ENCODE results near the gene UBE2H.
"Not testable (repeated sequence)": the region's sequence is repeated elsewhere in the genome, so short reads cannot be mapped to it uniquely, and the experiment has no call there.

The UBE2H gene

GRCh38 chr7:129980667-129981066 lies 27.9 kb upstream of the UBE2H start:
- TF ChIP-seq CTCF (IDR thresholded peaks at IDR 0.05; ENCODE audit: extremely low read depth, missing control alignments): no peak
- DNase-seq (ENCODE audit: low spot score): no peak

GRCh38 chr7:129975309-129975708 lies 22.5 kb upstream of the UBE2H start:
- no peak for DNase-seq (ENCODE audit: low spot score)
- no peak for TF ChIP-seq CTCF (IDR thresholded peaks at IDR 0.05; ENCODE audit: extremely low read depth, missing control alignments)

- no peak for DNase-seq (ENCODE audit: low spot score)
- TF ChIP-seq CTCF (IDR thresholded peaks at IDR 0.05; ENCODE audit: extremely low read depth, missing control alignments): no peak
Measured at GRCh38 chr7:129970816-129971215, 18.1 kb upstream of the UBE2H start.

- no peak for DNase-seq (ENCODE audit: low spot score)
Measured at GRCh38 chr7:129969881-129970446, 17.2 kb upstream of the UBE2H start.

GRCh38 chr7:129968592-129969383 lies 16.0 kb upstream of the UBE2H start:
- DNase-seq (ENCODE audit: low spot score): no peak
- TF ChIP-seq CTCF (IDR thresholded peaks at IDR 0.05; ENCODE audit: extremely low read depth, missing control alignments): no peak

More at GRCh38 chr7:129969881-129970446, 17.2 kb upstream of the UBE2H start:
- no peak for TF ChIP-seq CTCF (IDR thresholded peaks at IDR 0.05; ENCODE audit: extremely low read depth, missing control alignments)

- DNase-seq (ENCODE audit: low spot score): not testable (repeated sequence)
Measured at GRCh38 chr7:129960204-129960475, 7.4 kb upstream of the UBE2H start.

- no peak for DNase-seq (ENCODE audit: low spot score)
- no peak for TF ChIP-seq CTCF (IDR thresholded peaks at IDR 0.05; ENCODE audit: extremely low read depth, missing control alignments)
Measured at GRCh38 chr7:129959471-129960203, 6.9 kb upstream of the UBE2H start.

Measured in GM20000 (cell line).